ENCODE measurements around the gene CNN1. TPM values are rescaled to one million over a fixed set of nuclear protein-coding genes. Genes with fewer than 3 reads are reported as not detected.

Gene CNN1
- total and polyA plus RNA-seq, 11 donors = 68.6 to 979 (median 164) TPM

DNA sequence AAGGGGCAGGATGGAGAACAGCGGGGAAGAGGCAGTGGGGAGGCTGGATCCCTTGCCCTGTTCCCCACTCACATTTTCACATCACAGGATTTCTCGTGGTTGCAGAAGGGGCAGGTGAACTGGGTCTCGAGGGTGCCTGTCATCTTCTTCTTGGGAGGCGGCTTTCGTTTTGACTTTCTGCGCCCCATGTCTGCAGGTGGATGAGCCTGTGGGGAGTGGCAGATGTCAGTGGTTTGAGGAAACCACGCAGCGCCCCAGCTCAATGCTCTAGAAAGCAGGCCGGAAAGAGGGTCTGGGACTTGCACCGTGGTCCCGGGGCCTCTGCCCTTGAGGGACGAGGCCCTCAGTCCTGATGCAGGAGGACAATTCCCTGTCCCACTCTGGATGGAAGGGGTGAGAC is 15.5 kb downstream of the CNN1 start:
- no peak for ATAC-seq
- Histone ChIP-seq H3K27me3 (no peaks in the 10 kb centered on the region), H3K36me3 (peaks cover 0 to 36% (median 29%) of the 10 kb centered on the region in 9 donors), H3K4me3 (no peak overlapping the region), H3K9me3 (no peaks in the 10 kb centered on the region), H3K27ac (no peak overlapping the region), H3K4me1 (peaks cover 0 to 26% (median 11%) of the 10 kb centered on the region in 12 donors)
- no peak for DNase-seq
- intact Hi-C loops (cut with DNase I) = no loop called here
- no peak for TF ChIP-seq POLR2A (IDR thresholded peaks at IDR 0.05)
- WGBS, 4 donors = 88 to 93% (median 93%) methylated on average over 12 of the region's 12 CpGs

DNA sequence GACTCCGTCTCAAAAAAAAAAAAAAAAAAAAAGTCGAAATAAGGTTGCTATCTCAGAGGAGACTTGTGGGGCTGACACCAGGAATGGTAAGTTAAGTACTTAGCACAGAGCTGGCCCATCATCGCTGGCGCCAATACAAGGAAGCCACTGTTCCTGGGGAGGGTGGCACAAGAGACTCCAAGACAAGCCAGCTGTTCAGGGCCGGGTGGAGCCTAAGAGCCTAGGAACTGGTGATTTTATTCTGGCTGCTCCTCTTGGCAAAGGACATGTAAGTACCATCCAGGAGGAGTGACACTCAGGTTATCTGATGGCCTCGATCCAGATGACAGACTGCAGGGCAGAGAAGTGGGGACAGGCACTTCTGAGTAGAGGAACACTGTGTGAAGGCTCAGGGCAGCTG is 16.6 kb downstream of the CNN1 start:
- H3K27me3 ChIP-seq = no peaks in the 10 kb centered on the region
- no peaks in the 10 kb centered on the region for H3K9me3 ChIP-seq
- no peak overlapping the region for H3K27ac ChIP-seq
- 74 to 80% (median 77%) methylated on average over 6 of the region's 6 CpGs for WGBS, 4 donors
- peaks cover 0 to 35% (median 18%) of the 10 kb centered on the region in 12 donors for H3K4me1 ChIP-seq
- TF ChIP-seq, protein P1, sequence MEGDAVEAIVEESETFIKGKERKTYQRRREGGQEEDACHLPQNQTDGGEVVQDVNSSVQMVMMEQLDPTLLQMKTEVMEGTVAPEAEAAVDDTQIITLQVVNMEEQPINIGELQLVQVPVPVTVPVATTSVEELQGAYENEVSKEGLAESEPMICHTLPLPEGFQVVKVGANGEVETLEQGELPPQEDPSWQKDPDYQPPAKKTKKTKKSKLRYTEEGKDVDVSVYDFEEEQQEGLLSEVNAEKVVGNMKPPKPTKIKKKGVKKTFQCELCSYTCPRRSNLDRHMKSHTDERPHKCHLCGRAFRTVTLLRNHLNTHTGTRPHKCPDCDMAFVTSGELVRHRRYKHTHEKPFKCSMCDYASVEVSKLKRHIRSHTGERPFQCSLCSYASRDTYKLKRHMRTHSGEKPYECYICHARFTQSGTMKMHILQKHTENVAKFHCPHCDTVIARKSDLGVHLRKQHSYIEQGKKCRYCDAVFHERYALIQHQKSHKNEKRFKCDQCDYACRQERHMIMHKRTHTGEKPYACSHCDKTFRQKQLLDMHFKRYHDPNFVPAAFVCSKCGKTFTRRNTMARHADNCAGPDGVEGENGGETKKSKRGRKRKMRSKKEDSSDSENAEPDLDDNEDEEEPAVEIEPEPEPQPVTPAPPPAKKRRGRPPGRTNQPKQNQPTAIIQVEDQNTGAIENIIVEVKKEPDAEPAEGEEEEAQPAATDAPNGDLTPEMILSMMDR (IDR thresholded peaks at IDR 0.05) = no peak
- TF ChIP-seq POLR2A (IDR thresholded peaks at IDR 0.05) = no peak
- ATAC-seq (no peak), DNase-seq (no peak)
- no peak overlapping the region for H3K4me3 ChIP-seq
- intact Hi-C loops (cut with DNase I) = loop anchor here in 1 of 10 donors (5.0 kb wide), 1 partner anchor 42 kb away; the partner anchor contains the start of gene ZNF627
- H3K36me3 ChIP-seq = peaks cover 0 to 30% (median 24%) of the 10 kb centered on the region in 9 donors

DNA sequence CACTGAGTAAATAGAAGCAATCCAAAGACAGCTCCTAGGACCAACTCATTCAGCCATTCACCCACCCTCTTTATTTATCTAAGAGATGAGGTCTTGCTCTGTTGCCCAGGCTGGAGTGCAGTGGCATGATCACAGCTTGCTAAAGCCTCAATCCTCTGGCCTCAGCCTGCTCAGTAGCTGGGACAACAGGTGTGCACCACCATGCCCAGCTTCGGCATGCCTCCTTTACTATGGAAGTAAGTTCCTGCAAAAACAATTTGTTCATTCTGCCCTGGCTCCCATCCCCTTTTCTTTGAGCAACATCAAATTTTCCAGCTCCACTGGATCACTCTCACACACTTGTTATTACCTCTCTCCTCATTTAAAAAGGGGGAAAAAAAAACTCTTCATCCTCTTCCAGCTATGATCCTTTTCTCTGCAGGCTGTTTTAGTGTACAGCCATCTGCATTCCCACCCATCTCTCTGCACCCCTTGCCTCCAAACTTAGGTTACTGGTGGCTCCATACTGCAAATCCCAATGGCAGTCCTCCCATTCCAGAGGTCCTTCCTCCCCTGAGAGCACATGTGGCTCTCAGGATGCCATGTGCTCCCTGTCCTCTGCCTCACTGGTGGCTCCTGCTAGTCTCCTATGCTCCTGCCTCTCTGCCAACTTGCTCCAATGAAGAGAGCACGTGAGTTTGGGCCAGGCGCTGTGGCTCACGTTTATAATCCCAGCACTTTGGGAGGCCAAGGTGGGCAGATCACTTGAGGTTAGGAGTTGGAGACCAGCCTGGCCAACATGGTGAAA is 18.2 kb downstream of the CNN1 start:
- Histone ChIP-seq H3K27ac (no peak overlapping the region), H3K9me3 (no peaks in the 10 kb centered on the region), H3K4me1 (peaks cover 0 to 39% (median 23%) of the 10 kb centered on the region in 12 donors), H3K36me3 (peaks cover 0 to 30% (median 24%) of the 10 kb centered on the region in 9 donors), H3K27me3 (no peaks in the 10 kb centered on the region), H3K4me3 (no peak overlapping the region)
- 76 to 84% (median 81%) methylated on average over 4 of the region's 4 CpGs for WGBS, 4 donors
- TF ChIP-seq, protein P1 (IDR thresholded peaks at IDR 0.05) = no peak
- no peak for TF ChIP-seq POLR2A (IDR thresholded peaks at IDR 0.05)
- ATAC-seq (no peak), DNase-seq (no peak)
- intact Hi-C loops (cut with DNase I) = loop anchor here in 1 of 10 donors (5.0 kb wide), 1 partner anchor 40 kb away; the partner anchor contains the start of gene ZNF627

DNA sequence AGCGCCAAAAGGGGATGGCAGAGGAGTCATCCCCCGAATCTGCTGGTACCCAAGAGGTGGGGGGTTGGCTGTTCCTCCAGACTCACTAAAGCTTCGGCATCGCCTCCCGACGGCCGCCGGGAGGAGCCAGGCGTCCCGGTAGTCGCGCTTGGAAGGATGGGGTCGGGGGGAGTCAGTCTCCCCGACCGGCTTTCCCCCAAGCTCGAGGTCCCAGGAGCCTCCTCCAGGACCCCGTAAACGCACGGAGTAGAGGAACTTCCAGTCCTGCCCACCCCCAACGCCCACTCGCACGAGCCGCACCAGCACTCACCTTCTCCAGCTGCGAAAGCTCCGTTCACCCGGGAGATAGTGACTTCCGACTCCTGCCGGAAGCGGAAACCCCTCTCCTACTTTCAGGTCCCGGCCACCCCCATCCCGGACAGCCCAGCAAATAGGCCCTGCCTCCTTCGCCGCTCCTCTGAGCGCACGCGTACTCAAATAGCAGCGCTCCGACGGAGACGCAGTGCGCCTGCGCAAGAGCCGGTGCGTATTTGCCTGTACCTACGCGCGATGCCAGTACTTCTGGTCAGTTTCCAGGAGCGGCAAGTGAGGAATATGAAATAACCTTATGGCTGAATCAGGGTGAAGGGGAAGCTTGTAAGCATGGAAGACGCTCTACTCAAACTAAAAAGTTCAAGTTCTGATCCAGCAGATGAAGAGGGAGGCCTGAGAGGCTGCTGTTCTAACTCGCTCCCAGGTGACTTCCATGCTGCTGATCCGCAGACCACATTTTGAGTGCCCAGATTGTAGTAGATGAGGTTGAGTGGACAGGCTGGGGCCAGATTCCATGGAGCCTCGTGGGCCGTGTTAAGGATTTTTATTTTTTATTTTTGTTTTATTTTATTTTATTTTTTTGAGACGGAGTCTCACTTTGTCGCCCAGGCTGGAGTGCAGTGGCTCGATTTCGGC is 20.5 kb downstream of the CNN1 start, which contains the start of gene ELOF1:
ELOF1 (minus strand) TSS at position 350 of the 948 bp plus-strand sequence. CDS start 4,883 bp downstream, outside the sequence.
- Histone ChIP-seq H3K4me3 (peak within 1 kb of the TSS; percentile 49 to 97 (median 87)), H3K4me1 (peaks cover 0 to 39% (median 23%) of the 10 kb centered on the region in 12 donors), H3K27ac (peak within 1 kb of the TSS in 11 of 12 donors; percentile 70 to 88 (median 79)), H3K9me3 (no peaks in the 10 kb centered on the region), H3K36me3 (peaks cover 0 to 15% (median 11%) of the 10 kb centered on the region in 9 donors), H3K27me3 (no peaks in the 10 kb centered on the region)
- intact Hi-C loops (cut with DNase I) = loop anchor here in 3 of 10 donors (1.0 to 5.0 kb wide), 3 partner anchors 28 to 54 kb away; partner anchors contain the start of genes ZNF627 (in 1 of the 3) and ZNF653 (in 1 of the 3)
- 2 to 8% (median 4%) methylated on average over 34 to 57 of the region's 57 CpGs for WGBS, 4 donors
- DNase-seq = peak; percentile 97 to 99 (median 99)
- ATAC-seq = peak; percentile 99
- TF ChIP-seq, protein P1 (IDR thresholded peaks at IDR 0.05) = peak in 5 of 12 donors; percentile 1 to 42 (median 19)
- peak in 1 of 2 donors; percentile 84 for TF ChIP-seq POLR2A (IDR thresholded peaks at IDR 0.05)

Data from heart left ventricle (tissue), 16 donors.